Nucleus accumbens (tissue), 56 donors: ENCODE data around the gene PPP1R1B.

Source experiments
- DNase-seq, 56 donors: peaks; one replicate each; lab custom pipeline; 2025; lab: John Stamatoyannopoulos, UW

PPP1R1B gene

GRCh38 chr17:39629494-39629880, 2.7 kb downstream of the PPP1R1B start:
- DNase-seq, result no peak

- no peak for DNase-seq
Measured at GRCh38 chr17:39629898-39630297, 3.1 kb downstream of the PPP1R1B start.

DNA sequence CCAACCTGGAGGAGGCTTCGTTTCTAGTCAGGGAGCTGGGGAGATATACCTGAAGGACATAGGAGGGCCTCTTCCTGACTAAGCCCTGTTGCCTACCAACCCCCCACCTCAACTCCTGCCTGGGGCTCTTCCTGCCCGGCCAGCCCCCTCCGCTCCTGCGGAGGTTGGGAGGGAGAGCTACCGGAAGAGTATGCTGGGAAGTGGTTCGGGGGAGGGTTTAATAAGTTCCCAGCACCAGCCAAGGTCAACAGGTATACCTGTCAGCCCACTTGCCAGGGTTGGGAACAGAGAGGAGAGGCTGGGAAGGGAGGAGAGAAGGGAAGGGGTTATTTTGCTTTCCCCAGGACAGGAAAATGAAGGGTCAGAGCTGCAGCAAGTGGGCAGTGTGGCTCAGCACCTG, 4.7 kb downstream of the PPP1R1B start:
- DNase-seq, result no peak

- DNase-seq, result peak in 52 of 56 donors; percentile 11 to 89 (median 66)
Measured at GRCh38 chr17:39632153-39632941, 5.6 kb downstream of the PPP1R1B start.

DNA sequence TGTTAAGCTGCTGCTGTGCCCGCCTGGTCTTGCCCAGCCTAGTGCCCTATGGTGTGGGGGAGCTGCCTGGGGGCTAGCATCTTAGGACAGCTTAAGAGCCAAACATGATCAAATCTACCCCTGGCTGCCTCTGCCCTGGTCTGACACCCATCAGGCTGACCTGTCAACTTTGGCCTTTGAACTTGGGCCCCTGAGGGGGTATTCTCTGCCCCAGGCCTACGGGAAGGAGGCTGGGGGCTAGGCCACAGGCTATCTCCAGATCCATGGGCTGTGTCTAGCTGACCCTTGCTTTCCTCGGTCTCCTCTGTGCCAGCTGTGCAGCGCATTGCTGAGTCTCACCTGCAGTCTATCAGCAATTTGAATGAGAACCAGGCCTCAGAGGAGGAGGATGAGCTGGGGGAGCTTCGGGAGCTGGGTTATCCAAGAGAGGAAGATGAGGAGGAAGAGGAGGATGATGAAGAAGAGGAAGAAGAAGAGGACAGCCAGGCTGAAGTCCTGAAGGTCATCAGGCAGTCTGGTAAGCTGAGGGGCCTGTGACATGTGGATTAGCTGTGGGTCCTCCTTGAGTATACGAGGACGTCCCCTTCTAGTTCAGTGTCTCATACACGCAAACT, 6.9 kb downstream of the PPP1R1B start:
- no peak for DNase-seq

DNA sequence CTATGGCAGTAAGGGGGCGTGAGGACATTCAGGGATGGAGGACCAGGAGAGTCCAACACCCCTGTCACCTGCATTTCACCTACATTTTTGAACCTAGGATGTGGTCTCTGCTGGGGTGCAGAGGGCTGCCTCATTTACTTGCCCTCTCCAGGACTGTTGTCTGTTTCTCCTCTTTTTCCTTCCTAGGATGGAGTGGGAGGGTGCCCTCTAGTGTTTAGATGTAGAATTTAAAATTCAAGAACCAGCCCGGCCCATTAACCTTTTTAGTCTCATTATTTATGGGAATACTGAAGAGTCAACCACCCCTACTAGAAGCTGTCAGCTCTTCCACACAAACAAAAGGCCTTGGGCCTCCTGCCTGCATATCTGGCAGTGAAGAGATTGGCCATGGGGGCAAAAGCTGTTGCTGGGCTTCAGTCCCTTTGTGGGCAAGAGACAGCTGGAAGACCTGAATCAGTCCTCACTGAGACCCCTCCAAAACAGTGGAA, 7.7 kb downstream of the PPP1R1B start:
- peak in 4 of 56 donors; percentile 18 to 43 (median 36) for DNase-seq

- peak in 1 of 56 donors; percentile 28 for DNase-seq
Measured at GRCh38 chr17:39635614-39636176, 8.9 kb downstream of the PPP1R1B start.

- DNase-seq, result no peak
Measured at GRCh38 chr17:39636587-39636926, 9.8 kb downstream of the PPP1R1B start.

- peak in 54 of 56 donors; percentile 49 to 93 (median 82) for DNase-seq
Measured at GRCh38 chr17:39636927-39637736, 10.4 kb downstream of the PPP1R1B start, which contains the start of gene STARD3. Gene STARD3, plus strand, starts transcription at chr17:39637144. Its CDS starts 16,388 bp downstream, at chr17:39653532.

DNA sequence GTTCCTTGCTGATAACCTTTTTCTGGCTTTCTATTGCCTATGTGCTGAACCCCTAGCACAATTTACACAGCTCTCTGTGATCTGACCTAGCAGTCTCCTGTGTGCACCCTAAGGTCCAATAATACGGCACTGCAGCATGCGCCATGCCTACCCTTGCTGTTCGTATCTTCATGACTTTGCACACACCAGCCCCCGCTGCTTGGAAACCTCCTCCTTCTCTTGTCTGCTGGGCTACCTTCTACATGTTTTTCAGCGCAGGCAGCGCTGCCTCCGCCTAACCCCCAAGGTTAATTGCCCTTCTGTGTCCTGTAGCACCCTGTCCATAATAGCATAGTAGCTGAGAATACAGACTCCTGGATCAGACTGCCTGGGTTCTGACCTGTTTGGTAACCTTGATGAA, 11.6 kb downstream of the PPP1R1B start:
- peak in 3 of 56 donors; percentile 14 to 29 (median 20) for DNase-seq

GRCh38 chr17:39639043-39639442, 12.3 kb downstream of the PPP1R1B start:
- DNase-seq, result no peak

DNA sequence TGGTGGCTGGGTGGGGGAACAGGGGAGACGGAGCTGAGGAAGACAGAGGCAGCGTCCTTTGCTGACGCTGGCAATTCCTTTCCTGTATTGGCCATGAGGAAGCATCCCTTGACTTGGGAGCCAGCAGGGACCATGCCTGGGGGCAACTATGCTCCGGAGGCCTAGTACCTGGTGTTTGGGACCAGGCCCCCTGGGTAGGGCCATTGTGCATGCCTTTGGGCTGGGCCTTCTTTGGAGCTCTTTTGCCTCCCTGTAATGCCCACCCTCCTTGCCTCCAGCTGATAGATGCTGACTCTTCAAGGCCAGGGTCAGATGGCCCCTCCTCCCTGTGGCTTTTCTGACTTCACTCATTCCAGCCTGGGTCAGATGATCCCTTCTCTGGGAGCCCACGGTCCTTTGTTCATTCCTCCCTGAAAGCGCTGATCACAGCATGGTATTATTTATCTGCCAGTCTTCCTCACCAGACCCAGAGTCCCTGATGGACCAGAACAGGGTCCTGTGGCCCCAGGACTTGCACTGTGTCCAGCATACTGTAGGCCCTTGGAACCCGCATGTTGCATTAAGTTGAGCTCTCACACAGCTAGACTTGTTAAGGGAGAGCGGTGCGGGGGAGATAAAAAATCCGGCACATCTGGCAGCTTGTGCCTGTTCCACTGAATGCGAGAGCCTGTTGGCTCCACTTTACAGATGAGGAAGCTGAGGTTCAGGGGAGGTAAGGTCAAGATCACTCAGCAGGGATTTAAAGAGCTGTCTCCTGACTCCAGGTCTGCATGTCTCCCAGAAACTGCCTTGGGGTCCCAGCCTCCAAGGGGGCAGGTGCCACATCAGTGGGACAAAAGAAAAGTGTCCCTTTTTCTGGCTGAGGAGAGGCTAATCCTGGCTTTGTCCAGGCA, 13.1 kb downstream of the PPP1R1B start:
- DNase-seq, result no peak

DNA sequence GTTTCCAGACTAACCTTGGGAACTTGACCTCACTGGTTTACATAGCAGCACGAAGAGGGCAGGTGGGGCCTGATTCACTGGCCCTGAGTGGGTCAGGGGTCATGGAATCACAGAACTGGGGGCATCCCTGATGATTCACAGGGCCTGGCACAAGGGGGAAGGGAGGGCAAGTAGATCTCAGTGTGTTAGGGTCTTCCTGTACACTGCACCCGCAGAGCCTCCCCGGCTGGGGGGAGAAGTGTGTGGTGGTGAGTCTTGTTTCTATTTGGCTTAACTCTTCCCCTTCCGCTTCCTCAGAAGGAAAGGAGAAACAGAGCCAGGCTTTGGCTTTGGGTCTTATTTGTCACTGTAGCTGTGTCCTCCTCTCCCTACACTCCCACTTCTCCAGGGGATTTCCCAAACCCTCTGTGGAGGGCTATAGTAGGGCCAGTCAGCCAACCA, 13.9 kb downstream of the PPP1R1B start:
- no peak for DNase-seq

- DNase-seq, result no peak
Measured at GRCh38 chr17:39641097-39641496, 14.3 kb downstream of the PPP1R1B start.

GRCh38 chr17:39641883-39642282, 15.1 kb downstream of the PPP1R1B start:
- DNase-seq, result no peak

DNA sequence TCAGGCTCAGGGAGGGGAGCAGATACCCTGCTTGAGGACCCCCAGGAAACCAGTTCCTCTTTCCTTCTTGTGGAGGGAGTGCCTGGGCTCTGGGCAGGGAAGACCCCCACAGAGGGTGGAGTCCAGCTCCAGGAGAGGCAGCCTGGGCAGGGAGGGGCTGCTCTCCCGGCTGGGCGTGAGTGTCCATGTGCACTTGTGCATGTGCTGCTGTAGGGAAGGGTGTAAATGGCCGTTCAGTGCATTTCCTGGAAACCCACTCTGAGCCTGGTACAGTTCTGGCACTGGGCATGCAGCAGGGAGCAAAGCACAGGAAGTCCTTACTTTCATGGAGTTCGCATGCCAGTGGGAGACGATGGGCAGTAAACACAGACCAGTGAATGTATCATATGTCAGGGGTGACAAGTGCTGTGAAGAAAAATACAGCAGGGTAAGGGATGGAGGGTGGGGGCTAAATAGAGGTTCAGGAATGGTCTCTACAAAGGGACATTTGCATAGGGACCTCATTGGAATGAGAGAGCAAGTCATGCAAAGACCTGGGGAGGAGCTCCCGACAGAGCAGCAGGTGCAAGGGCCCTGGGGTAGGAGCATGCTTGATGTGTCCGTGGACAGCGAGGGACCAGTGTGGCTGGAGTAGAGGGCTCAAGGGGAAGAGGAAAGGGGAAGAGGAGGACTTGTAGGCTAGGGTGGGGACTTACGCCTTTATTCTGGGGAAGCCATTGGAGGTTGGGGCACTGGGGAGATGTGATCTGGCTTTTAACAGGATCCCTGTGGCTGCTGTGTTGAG, 15.7 kb downstream of the PPP1R1B start:
- DNase-seq, result no peak

DNA sequence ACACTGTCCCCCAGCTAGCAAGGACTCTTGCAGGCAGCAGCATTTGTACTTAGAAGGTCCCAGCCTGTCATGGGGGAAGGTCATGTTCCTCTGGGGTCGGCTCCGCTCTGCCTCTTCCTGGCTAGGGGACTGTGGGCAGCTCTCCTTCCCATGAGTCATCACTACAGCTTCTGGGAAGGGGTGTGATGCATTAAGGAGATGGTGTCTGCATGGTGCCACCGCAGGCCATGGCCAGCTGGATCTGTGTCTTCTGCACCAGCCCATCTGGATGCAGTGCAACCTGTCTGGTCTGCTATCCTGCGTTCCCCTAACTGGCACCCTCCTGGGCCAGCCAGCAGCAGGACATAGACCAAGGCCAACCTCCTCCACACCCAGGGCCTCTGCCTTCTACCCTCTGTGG, 16.5 kb downstream of the PPP1R1B start:
- no peak for DNase-seq

DNA sequence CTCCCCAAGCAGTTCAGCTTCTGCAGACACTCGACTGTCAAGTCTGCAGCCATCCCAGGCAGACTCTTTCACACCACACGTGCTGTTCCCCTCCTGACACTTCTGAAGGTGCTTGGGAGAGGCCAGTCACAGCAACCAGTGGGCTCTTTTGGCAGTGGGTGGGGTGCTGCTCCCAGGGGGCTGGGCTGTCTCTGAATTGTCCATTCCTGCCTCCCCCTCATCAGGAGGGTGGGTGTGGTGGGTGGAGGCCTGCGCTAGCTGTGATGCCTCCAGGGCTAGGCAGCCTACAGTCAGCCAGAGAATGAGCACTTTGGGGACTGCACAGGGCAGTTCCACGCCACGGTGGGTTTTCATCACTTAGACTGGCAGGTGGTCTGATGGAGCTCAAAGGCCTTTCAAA, 20.5 kb downstream of the PPP1R1B start:
- DNase-seq, result no peak
